IMR-90 (cell line): ENCODE measurements around the gene LINGO1. TPM values are rescaled to one million over a fixed set of nuclear protein-coding genes. Genes with fewer than 3 reads are reported as not detected.

ENCODE experiments used
- ATAC-seq: fragments of 200-7000 bp; cut with Tn5 transposase; 2 replicates; pipeline ENCODE4 v1.9.1; 2020; ENCODE audit warnings: low read depth, mild to moderate bottlenecking, moderate library complexity
- BruUV-seq: library from RNA; stranded (reverse); fragments of 400-500 nt; replicated peaks from 2 replicates; lab custom pipeline; 2021; lab: Mats Ljungman, UMichigan
- CTCF ChIA-PET: fragments of 300-600 bp; formaldehyde crosslinking; extraction: SDS; loops from one replicate; lab custom pipeline; 2021; ENCODE audit warnings: antibody characterized with exemption; lab: Yijun Ruan, JAX
- POLR2A ChIA-PET: fragments of 300-600 bp; sonication (Branson Sonifier 250); formaldehyde crosslinking; loops from one replicate; lab custom pipeline; 2022; ENCODE audit warnings: antibody characterized with exemption; ENCODE audit not compliant: unreplicated experiment; lab: Charles Lee
- DNase-seq: peaks from one replicate; pipeline ENCODE4 v3.0.0; 2013
- H2AFZ ChIP-seq: replicated peaks from 2 replicates; pipeline ENCODE3; 2013; ENCODE audit warnings: low read length, mild to moderate bottlenecking; ENCODE audit not compliant: poor library complexity
- H2AK5ac ChIP-seq: 2 replicates; pipeline ENCODE4 v1.6.1; 2013; ENCODE audit warnings: low read depth, low read length, inconsistent platforms
- H2AK9ac ChIP-seq: replicated peaks from 2 replicates; pipeline ENCODE3; 2013; ENCODE audit warnings: mild to moderate bottlenecking, low read depth, low read length, moderate library complexity; ENCODE audit not compliant: poor library complexity
- H2BK120ac ChIP-seq: 2 replicates; pipeline ENCODE4 v1.6.1; 2013; ENCODE audit warnings: low read depth, low read length, inconsistent platforms
- H2BK15ac ChIP-seq: 3 replicates; pipeline ENCODE4 v1.6.1; 2013; ENCODE audit warnings: low read depth, low read length, inconsistent platforms
- H2BK20ac ChIP-seq: 2 replicates; pipeline ENCODE4 v1.6.1; 2013; ENCODE audit warnings: low read depth, mild to moderate bottlenecking, inconsistent platforms, low read length, moderate library complexity
- H2BK5ac ChIP-seq: 2 replicates; pipeline ENCODE4 v1.6.1; 2013; ENCODE audit warnings: mild to moderate bottlenecking, low read depth, low read length, inconsistent platforms; ENCODE audit not compliant: poor library complexity, severe bottlenecking
- H3K14ac ChIP-seq: replicated peaks from 2 replicates; pipeline ENCODE4 v1.6.1; 2013; ENCODE audit warnings: low read depth, low read length, inconsistent platforms
- H3K18ac ChIP-seq: 2 replicates; pipeline ENCODE4 v1.6.1; 2013; ENCODE audit warnings: low read depth, low read length, control low read depth
- H3K23ac ChIP-seq: 2 replicates; pipeline ENCODE4 v1.6.1; 2013; ENCODE audit warnings: low read depth, low read length, inconsistent platforms
- H3K27ac ChIP-seq: 2 replicates; pipeline ENCODE4 v1.5.1; 2013; ENCODE audit warnings: mild to moderate bottlenecking, control low read depth, low read length; ENCODE audit not compliant: insufficient read depth
- H3K27me3 ChIP-seq: 2 replicates; pipeline ENCODE4 v1.6.1; 2013; ENCODE audit warnings: low read length; ENCODE audit not compliant: control insufficient read depth, insufficient read depth
- H3K36me3 ChIP-seq: 2 replicates; pipeline ENCODE4 v1.6.1; 2013; ENCODE audit warnings: low read length, mixed read lengths; ENCODE audit not compliant: control insufficient read depth, insufficient read depth
- H3K4ac ChIP-seq: 2 replicates; pipeline ENCODE4 v1.6.1; 2013; ENCODE audit warnings: low read depth, low read length, inconsistent platforms
- H3K4me1 ChIP-seq: 2 replicates; pipeline ENCODE4 v1.6.1; 2013; ENCODE audit warnings: low read length, mixed read lengths; ENCODE audit not compliant: control insufficient read depth, insufficient read depth
- H3K4me2 ChIP-seq: 2 replicates; pipeline ENCODE4 v1.6.1; 2013; ENCODE audit warnings: low read depth, mild to moderate bottlenecking, control low read depth, low read length, moderate library complexity
- H3K4me3 ChIP-seq: 2 replicates; pipeline ENCODE4 v1.5.1; 2013; ENCODE audit warnings: low read depth, mild to moderate bottlenecking, control low read depth, low read length, moderate library complexity; ENCODE audit not compliant: insufficient read depth
- H3K56ac ChIP-seq: 2 replicates; pipeline ENCODE4 v1.6.1; 2013; ENCODE audit warnings: low read length, inconsistent platforms; ENCODE audit not compliant: insufficient read depth; ENCODE audit errors: extremely low read depth
- H3K79me1 ChIP-seq, 2 experiments: 2 replicates each; pipeline ENCODE4 v1.6.1; 2013; ENCODE audit warnings: low read length in 2 of 2, inconsistent platforms in 1 of 2, low read depth in 1 of 2
- H3K9ac ChIP-seq: 2 replicates; pipeline ENCODE4 v1.6.1; 2013; ENCODE audit warnings: low read depth, low read length, control low read depth
- H3K9me1 ChIP-seq: 2 replicates; pipeline ENCODE4 v1.6.1; 2013; ENCODE audit warnings: low read length, inconsistent platforms; ENCODE audit not compliant: insufficient read depth
- H3K9me3 ChIP-seq: 2 replicates; pipeline ENCODE4 v1.6.1; 2013; ENCODE audit warnings: low read length; ENCODE audit not compliant: control insufficient read depth, insufficient read depth
- H4K20me1 ChIP-seq: 2 replicates; pipeline ENCODE4 v1.6.1; 2013; ENCODE audit warnings: low read length, inconsistent platforms; ENCODE audit not compliant: insufficient read depth
- H4K5ac ChIP-seq: 2 replicates; pipeline ENCODE4 v1.6.1; 2013; ENCODE audit warnings: mild to moderate bottlenecking, low read depth, low read length, control low read depth
- H4K8ac ChIP-seq, 2 experiments: 2 replicates each; pipeline ENCODE4 v1.6.1; 2013; ENCODE audit warnings: low read depth in 2 of 2, low read length in 2 of 2, control low read depth in 1 of 2, inconsistent platforms in 1 of 2
- H4K91ac ChIP-seq: 2 replicates; pipeline ENCODE4 v1.6.1; 2013; ENCODE audit warnings: low read depth, low read length, inconsistent platforms; ENCODE audit not compliant: insufficient read depth
- BHLHE40 ChIP-seq: fragments of 150-350 bp; IDR thresholded peaks from 2 replicates; pipeline ENCODE4 v1.6.1; 2016; ENCODE audit warnings: mild to moderate bottlenecking, low read depth, low read length
- CEBPB ChIP-seq: IDR thresholded peaks from 2 replicates; pipeline ENCODE4 v1.6.1; 2012; ENCODE audit warnings: low read depth, low read length, improper control_type of control experiment
- CHD1 ChIP-seq: IDR thresholded peaks from 2 replicates; pipeline ENCODE4 v1.6.1; 2012; ENCODE audit warnings: low read depth, low read length, improper control_type of control experiment
- CTCF ChIP-seq: conservative IDR thresholded peaks from 2 replicates; pipeline ENCODE4 v1.5.1; 2012; ENCODE audit warnings: mild to moderate bottlenecking, low read depth, low read length, improper control_type of control experiment
- FOS ChIP-seq: fragments of 150-350 bp; IDR thresholded peaks from 2 replicates; pipeline ENCODE4 v1.6.1; 2016; ENCODE audit warnings: low read depth, low read length
- MXI1 ChIP-seq: IDR thresholded peaks from 2 replicates; pipeline ENCODE4 v1.6.1; 2012; ENCODE audit warnings: low read depth, mild to moderate bottlenecking, low read length, moderate library complexity, borderline replicate concordance
- NFE2L2 ChIP-seq: fragments of 150-350 bp; IDR thresholded peaks from 2 replicates; pipeline ENCODE4 v1.6.1; 2016; ENCODE audit warnings: low read depth, mild to moderate bottlenecking, low read length
- RCOR1 ChIP-seq: IDR thresholded peaks from 2 replicates; pipeline ENCODE4 v1.6.1; 2012; ENCODE audit warnings: mild to moderate bottlenecking, low read length, improper control_type of control experiment; ENCODE audit not compliant: insufficient replicate concordance
- RFX5 ChIP-seq: IDR thresholded peaks from 2 replicates; pipeline ENCODE4 v1.8.0; 2012; ENCODE audit warnings: low read depth, mild to moderate bottlenecking, low read length, moderate library complexity
- SMC3 ChIP-seq: fragments of 150-350 bp; IDR thresholded peaks from 2 replicates; pipeline ENCODE4 v1.6.1; 2016; ENCODE audit warnings: low read depth, mild to moderate bottlenecking, antibody characterized with exemption, low read length, moderate library complexity
- WGBS, 2 experiments: methylation state at CpG; one replicate each; pipeline versions ENCODE4 v1.1.5 to v1.1.7; 2013; ENCODE audit warnings: missing lambda C conversion rate in 2 of 2; ENCODE audit not compliant: insufficient read length in 1 of 2; ENCODE audit errors: extremely low coverage in 2 of 2; 5-methylcytosine and 5-hydroxymethylcytosine counted together
- dilution Hi-C: fragments of 300-500 bp; cut with HindIII; formaldehyde crosslinking; loops from one replicate; pipeline ENCODE4 v1.14.3; 2018; ENCODE audit warnings: low sequenced_read_pairs; ENCODE audit not compliant: unreplicated experiment
- in situ Hi-C: fragments of 300-500 bp; cut with MboI; formaldehyde crosslinking; loops from 3 replicates; pipeline ENCODE4 v1.14.3; 2019; ENCODE audit warnings: low sequenced_read_pairs, inconsistent platforms, mixed read lengths
- intact Hi-C: fragments of 100-400 bp; cut with micrococcal nuclease; formaldehyde crosslinking; loops from 2 replicates; pipeline ENCODE4 v1.10.0; 2022
- polyA plus RNA-seq, 3 experiments: library from polyadenylated mRNA; depleted of rRNA; stranded (reverse); fragments of >200 nt; gene quantifications; 2 replicates each; pipeline ENCODE4 v1.2.3, GENCODE V29; 2012; ENCODE audit warnings: low replicate concordance in 1 of 3
- total RNA-seq: library from RNA; depleted of rRNA; stranded (reverse); fragments of >200 nt; gene quantifications from 2 replicates; pipeline ENCODE4 v1.2.3, GENCODE V29; 2012
- TF ChIP-seq, protein P1 (sequence below): fragments of 150-350 bp; IDR thresholded peaks from 2 replicates; pipeline ENCODE4 v1.6.1; 2016; ENCODE audit warnings: low read depth, mild to moderate bottlenecking, low read length, moderate library complexity, borderline replicate concordance
- TF ChIP-seq, protein P2 (sequence below): fragments of 150-350 bp; IDR thresholded peaks from 2 replicates; pipeline ENCODE4 v1.6.1; 2017; ENCODE audit warnings: mild to moderate bottlenecking, antibody characterized with exemption, low read length, low read depth

LINGO1 gene
- total and polyA plus RNA-seq, 2 of the 4 experiments (the other 2 are of a cell fraction) = 0.05 TPM; not detected in 1

DNA sequence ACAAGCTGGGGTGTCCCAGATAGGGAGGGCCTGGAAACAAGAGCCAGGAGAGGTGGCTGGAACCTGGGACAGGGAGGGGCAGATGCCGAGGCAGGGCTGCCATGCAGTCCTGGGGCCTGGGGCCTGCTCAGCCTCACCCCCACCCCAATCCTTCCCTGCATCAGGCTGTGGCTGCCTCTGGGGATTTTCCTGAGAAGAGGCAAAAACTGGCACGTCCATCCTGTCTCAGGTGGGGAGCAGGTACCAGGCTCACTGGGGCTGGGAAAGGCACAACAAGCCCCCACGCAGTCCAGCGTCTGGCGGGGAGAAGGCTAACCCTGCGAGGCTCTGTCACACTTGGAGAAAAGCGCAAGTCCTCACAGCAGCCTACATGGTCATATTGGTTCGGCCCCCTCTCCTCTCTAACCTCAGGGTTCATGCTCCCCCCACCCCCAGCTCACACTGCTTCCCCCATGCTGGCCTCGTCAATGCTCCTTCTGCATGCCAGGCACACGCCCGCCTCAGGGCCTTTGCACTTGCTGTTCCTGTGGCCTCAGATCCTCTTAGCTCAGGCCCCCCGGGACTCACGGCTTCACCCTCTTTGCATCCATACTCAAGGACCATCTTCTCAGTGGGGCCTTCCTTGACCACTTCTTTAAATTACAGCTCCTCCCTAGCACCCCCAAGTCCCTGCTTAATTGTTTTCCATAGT is 53.1 kb downstream of the LINGO1 start:
- Histone ChIP-seq H4K20me1 (no peaks in the 10 kb centered on the region), H3K27ac (no peak overlapping the region), H3K4me3 (no peak overlapping the region), H4K5ac (no peak overlapping the region), H3K4me2 (no peak overlapping the region), H3K14ac (no peak overlapping the region), H3K4me1 (no peaks in the 10 kb centered on the region), H2BK15ac (no peak overlapping the region), H3K9ac (no peak overlapping the region), H3K4ac (no peak overlapping the region), H3K36me3 (no peaks in the 10 kb centered on the region), H3K56ac (no peak overlapping the region), H2AFZ (no peak overlapping the region), H3K27me3 (peaks cover 70% of the 10 kb centered on the region), H3K23ac (no peak overlapping the region), H4K8ac (no peak overlapping the region), H3K9me1 (no peaks in the 10 kb centered on the region), H2BK5ac (no peak overlapping the region), H2BK20ac (no peak overlapping the region), H3K18ac (no peak overlapping the region), H2AK5ac (no peak overlapping the region), H2BK120ac (no peak overlapping the region), H4K91ac (no peak overlapping the region), H2AK9ac (no peak overlapping the region), H3K9me3 (no peaks in the 10 kb centered on the region), H3K79me1 (no peaks in the 10 kb centered on the region)
- dilution Hi-C loops (no loop called here), intact Hi-C loops (no loop called here), in situ Hi-C loops (no loop called here)
- POLR2A ChIA-PET = no interaction called here
- TF ChIP-seq CTCF = no peak
- TF ChIP-seq SMC3 = no peak
- TF ChIP-seq FOS = no peak
- TF ChIP-seq, protein P1, sequence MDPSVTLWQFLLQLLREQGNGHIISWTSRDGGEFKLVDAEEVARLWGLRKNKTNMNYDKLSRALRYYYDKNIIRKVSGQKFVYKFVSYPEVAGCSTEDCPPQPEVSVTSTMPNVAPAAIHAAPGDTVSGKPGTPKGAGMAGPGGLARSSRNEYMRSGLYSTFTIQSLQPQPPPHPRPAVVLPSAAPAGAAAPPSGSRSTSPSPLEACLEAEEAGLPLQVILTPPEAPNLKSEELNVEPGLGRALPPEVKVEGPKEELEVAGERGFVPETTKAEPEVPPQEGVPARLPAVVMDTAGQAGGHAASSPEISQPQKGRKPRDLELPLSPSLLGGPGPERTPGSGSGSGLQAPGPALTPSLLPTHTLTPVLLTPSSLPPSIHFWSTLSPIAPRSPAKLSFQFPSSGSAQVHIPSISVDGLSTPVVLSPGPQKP = no peak
- no peak for TF ChIP-seq BHLHE40
- no peak for TF ChIP-seq CEBPB
- TF ChIP-seq RCOR1 = no peak
- TF ChIP-seq, protein P2, sequence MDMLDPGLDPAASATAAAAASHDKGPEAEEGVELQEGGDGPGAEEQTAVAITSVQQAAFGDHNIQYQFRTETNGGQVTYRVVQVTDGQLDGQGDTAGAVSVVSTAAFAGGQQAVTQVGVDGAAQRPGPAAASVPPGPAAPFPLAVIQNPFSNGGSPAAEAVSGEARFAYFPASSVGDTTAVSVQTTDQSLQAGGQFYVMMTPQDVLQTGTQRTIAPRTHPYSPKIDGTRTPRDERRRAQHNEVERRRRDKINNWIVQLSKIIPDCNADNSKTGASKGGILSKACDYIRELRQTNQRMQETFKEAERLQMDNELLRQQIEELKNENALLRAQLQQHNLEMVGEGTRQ = no peak
- TF ChIP-seq MXI1 = no peak
- no peak for TF ChIP-seq RFX5
- no peak for TF ChIP-seq CHD1
- no peak for TF ChIP-seq NFE2L2
- CTCF ChIA-PET = no interaction called here
- WGBS, 2 experiments = 78% methylated on average over 5 of the region's 13 CpGs; no CpG with 5 or more reads in 1 of the 2 experiments
- DNase-seq (no peak), ATAC-seq (no peak)
- BruUV-seq = no TSS peak
